ENCODE data around the gene FBXO34.
A peak's percentile ranks its signal among the peaks of the same experiment; 100 is the strongest.
"Not testable (repeated sequence)": the region's sequence is repeated elsewhere in the genome, so short reads cannot be mapped to it uniquely, and the experiment has no call there.

FBXO34 gene

DNA sequence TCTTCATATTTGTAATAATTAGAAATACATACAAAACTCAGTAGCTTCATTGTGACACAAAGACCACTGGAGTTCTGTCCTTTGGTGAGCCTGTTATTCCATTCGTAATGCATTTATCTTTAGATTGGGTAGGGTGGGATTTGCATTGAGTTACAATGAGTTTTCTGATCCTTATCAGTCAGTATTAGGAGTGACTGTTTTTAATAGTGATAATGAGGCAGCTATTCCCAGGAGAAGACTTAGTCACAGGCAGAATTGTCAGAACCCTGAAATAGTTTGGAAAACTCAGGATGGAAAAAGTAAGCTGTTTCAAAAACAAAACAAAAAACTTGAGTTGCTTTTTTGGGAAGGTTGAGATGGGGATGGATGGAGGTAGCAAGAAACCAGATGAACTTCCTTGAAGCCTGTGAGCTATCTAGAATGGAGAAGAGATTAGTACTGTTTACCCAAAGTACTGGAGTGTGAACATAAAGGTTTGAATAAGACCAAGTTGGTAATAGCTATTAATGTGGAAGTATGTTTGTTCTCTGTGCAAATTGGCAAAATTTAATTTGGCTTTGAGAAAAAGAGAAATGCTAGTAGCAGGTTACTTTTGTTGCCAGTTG is 38.6 kb downstream of the FBXO34 start:
- DNase-seq (ENCODE audit: low spot score) (no peak), FAIRE-seq (no peak)

DNA sequence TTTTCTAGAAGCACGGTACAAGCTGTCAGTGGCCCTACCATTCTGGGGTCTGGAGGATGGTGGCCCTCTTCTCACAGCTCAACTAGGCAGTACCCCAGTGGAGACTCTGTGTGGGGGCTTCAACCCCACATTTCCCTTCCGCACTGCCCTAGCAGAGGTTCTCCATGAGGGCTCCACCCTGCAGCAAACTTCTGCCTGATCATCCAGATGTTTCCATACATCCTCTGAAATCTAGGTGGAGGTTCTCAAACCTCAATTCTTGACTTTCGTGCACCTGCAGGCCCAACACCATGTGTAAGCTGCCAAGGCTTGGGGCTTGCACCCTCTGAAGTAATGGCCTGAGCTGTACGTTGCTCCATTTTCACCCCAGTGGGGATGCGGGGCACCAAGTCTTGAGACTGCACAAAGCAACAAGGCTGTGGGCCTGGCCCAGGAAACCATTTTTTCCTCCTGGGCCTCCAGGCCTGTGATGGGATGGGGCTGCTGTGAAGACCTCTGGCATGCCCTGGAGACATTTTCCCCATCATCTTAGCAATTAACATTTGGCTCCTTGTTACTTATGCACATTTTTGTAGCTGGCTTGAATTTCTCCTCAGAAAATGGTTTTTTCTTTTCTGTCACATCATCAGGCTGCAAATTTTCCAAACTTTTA is 41.3 kb downstream of the FBXO34 start:
- not testable (repeated sequence) for DNase-seq (ENCODE audit: low spot score); FAIRE-seq

DNA sequence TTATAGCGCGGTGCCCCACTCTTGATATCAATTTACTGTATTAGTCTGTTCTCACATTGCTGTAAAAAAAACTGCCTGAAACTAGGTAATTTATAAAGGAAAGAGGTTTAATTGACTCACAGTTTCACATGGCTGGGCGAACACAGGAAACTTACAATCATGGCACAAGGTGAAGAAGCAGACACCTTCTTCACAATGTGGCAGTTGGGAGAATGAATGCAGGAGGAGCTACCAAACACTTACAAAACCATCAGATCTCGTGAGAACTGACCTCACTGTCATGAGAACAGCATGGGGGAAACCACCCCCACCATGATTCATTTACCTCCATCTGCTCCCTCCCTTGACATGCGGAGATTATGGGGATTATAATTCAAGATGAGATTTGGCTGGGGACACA is 42.3 kb downstream of the FBXO34 start:
- DNase-seq (ENCODE audit: low spot score) (no peak), FAIRE-seq (no peak)

DNA sequence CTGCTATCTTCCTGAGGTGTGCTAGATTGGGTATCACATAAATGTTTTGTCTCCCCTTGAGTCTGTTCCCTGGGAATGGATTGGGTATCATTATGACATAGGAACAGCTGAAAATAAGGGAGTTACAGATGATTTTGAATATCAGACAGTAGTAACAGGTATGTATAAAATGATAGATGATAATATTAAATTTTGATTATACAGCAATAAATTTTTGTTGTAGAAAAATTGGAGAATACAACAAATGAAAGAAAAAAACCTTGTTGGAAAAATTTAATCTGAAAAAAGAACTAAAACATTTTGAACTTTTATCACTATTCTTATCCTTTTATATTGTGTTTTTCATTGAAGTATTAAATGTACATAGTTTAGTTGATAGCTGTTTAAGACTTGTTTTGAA is 43.2 kb downstream of the FBXO34 start:
- no peak for FAIRE-seq

DNA sequence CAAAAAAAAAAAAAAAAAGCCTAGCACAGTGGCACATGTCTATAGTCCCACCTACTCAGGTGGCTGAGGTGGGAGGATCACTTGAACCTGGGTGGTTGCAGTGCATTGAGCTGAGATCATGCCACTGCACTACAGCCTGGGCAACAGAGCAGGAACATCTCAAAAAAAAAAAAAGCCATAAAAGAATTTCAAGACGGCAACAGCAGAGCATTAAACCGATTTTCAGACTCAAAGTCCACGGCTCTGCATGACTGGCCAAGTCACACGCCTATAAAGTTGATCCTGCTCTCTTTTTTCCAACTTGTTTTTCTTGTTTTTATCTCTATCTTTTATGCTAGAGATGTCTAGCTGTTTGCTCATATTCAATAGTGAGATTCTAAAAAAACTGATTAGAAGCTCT is 45.3 kb downstream of the FBXO34 start:
- FAIRE-seq (no peak), DNase-seq (ENCODE audit: low spot score) (no peak)

More for the DNA sequence above, 43.2 kb downstream of the FBXO34 start:
- DNase-seq (ENCODE audit: low spot score): no peak

DNA sequence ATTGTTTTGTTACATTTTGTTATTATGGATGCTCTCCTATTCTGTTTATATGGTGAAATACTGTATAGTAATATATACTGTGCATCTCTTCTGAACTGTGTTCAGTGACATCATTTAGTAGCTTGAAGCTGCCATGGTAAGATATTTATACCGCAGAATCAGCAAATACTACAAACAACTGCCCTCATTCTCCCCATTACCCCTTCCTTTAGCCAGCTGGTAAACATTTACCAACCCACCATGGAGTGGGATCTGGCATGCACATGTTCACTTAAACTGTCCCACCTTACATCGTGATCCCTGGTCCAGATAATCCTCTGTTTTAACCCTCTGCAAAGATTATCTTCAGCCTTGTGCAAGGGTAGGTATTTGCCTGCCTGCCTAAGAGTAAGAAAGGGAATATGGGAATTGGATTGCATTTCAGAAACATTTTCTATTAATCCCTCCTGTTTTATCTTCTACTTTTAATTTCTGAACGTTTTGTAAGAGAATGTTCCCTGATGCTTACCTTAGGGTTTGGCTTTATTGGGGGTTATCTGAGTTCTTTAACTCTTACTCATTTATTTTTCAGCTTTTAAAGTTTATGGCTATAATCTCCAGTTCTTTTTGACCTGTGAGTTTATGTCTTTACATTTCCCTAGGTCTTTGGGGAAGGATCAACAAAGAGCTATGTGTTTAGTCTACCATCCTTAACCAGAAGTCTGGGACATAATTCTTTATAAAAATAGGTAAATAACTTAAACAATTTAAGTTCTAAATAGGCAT is 46.5 kb downstream of the FBXO34 start:
- DNase-seq (ENCODE audit: low spot score): no peak
- no peak for FAIRE-seq

DNA sequence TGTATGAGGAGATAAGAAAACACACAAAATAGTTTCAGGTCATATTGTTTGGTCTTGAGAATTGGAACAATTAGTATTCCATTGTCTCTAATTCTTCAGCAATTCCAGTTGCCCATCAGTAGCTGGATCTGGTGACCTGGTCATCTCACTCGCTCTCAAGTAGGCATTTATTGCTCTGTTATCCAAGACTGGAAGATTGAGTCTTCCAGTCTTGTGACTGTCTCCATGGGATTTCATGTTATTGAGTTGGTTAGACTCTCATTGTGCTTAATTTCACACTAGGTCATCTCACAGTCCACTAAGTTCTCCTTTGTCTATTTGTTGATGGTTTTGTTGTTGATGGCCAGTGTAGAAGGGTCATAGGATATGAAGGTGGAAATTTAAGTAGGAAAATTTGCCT is 47.5 kb downstream of the FBXO34 start:
- FAIRE-seq (no peak), DNase-seq (ENCODE audit: low spot score) (no peak)

DNA sequence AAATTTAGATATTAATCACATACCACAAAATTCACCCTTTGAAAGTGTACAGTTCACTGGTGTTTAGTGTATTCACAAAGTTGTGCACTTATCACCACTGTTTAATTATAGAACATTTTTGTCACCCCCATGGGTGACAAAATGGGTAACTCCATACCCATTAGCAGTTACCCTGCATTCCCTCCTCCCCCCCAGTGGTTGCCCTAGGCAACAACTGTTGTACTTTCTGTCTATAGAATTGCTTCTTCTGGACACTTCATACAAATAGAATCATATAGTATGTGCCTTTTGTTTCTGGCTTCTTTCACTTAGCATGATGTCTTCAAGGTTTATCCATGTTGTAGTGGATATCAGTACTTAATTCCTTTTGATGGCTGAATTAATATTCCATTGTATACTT is 52.7 kb downstream of the FBXO34 start:
- FAIRE-seq (no peak), DNase-seq (ENCODE audit: low spot score) (no peak)

DNA sequence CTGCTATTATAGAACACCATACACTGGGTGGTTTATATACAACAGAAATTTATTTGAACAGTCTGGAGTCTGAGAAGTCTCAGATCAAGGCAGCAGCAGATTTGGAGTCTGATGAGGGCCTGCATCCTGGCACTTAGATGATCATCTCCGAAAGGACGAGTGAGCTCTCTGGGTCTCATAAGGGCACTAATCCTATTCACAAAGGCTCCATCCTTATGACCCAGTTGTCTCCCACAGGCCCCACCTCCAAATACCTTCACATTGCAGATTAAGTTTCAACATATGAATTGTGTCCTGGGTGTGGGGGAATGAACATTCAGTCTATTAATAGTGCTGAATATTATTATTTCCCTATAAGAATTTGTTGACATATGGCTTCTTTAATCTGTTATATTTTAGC is 53.6 kb downstream of the FBXO34 start:
- FAIRE-seq (no peak), DNase-seq (ENCODE audit: low spot score) (no peak)

DNA sequence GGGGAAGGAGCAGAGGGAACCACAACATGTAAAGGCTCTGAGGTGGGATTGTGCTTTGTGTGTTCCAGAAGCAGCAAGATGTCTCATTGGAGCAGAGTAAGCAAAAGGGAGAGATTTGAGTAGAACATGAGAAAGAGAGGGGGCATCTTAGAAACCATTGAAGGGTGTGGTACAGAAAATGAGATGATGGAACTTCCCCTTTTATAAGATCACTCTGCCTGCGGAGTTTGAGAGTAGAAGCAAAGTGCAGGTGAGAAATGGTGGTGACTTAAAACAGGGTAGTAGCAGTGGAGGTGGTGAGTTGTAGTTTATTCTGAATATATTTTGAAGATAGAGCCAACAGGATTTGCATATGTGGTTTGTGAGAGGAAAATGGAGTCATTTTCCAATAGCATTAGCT is 56.0 kb downstream of the FBXO34 start:
- no peak for DNase-seq (ENCODE audit: low spot score)
- no peak for FAIRE-seq

DNA sequence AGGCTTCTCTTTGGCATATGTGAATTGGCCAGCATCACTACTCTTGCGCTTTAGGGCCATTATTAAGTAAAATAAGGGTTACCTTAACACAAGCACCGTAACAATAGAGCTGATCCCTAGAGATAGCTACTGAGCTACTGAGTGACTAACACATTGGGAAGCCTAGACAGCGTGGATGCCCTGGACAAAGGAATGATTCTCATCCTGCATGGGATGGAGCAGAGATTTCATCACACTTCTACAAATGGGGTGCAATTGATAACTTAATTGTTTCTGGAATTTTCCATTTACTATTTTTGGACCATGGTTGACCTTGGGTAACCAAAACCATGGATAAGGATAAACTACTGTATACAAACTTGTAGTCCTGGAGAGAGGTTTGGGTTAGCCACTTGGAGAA is 57.1 kb downstream of the FBXO34 start:
- DNase-seq (ENCODE audit: low spot score) (no peak), FAIRE-seq (no peak)

DNA sequence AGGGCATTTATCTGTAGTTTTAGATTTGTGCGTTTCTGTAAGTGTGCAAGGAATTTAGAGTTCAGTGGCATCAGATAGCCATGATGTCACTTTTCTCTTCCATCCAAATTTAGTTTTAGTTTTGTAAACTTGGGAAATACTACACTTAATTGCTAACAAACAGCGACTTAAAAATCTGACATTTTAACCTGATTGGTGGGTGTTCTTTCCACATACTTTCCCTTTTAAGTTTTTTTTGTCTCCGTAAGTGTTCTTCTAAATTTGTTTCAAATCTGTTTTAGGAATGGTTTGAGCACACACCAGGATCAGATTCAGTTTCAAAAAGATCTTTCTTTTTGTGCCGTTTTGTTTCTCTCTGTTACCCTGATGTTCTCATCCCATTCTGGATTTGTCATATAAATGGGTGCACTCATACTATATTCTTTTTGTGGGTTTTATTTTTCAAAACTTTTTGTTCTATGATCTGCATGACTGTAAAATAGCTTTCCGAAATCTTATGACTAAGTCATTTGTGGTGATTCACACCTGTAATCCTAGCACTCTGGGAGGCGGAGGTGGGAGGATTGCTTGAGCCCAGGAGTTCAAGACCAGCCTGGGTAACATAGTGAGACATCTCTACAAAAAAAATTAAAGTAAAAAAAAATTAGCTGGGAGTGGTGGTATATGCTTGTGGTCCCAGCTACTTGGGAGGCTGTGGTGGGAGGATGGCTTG is 58.9 kb downstream of the FBXO34 start:
- DNase-seq (ENCODE audit: low spot score) (no peak), FAIRE-seq (no peak)

DNA sequence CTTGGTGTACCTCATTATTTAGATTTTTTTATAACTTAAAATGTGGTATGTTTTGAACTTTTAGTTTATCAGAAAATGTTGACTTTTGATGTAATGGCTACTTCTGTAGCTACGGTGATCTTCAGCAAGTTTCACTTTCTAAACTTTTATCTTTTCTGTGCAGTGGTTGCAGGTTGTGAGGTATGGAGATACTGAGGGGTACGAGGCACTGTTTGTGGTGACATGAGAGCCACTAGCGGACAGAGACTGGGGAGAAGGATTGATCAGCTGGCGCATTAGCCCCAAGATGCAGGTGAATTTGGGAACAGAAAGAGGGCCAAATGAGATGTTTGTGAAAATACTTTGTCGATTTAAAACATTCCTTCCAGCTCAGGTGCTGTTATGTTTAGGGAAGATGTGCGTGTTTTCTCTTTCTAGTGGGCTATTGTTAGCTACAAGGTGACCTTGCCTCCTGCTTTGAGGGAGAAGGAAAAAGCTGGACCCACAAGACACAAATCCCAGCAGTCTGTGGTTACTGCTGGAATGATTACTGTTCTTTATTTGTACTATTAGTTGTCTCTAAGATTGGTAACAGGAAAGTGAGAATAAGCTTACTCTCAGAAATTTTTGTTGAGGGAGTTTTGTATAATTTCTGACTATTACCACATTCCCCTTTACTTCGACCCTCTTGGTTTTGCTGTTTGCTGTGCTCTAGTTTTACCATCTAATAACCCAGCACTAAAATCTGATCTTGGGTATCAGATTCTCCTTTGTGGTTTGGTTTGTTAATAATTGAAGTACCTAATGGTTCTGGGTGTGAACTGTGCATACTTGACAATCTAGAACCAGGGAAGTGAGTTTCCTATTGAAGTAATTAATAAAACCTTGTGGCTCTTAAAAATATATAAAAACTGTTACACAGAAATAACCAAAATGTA is 61.7 kb downstream of the FBXO34 start:
- DNase-seq (ENCODE audit: low spot score): no peak
- FAIRE-seq: peak; percentile 14

DNA sequence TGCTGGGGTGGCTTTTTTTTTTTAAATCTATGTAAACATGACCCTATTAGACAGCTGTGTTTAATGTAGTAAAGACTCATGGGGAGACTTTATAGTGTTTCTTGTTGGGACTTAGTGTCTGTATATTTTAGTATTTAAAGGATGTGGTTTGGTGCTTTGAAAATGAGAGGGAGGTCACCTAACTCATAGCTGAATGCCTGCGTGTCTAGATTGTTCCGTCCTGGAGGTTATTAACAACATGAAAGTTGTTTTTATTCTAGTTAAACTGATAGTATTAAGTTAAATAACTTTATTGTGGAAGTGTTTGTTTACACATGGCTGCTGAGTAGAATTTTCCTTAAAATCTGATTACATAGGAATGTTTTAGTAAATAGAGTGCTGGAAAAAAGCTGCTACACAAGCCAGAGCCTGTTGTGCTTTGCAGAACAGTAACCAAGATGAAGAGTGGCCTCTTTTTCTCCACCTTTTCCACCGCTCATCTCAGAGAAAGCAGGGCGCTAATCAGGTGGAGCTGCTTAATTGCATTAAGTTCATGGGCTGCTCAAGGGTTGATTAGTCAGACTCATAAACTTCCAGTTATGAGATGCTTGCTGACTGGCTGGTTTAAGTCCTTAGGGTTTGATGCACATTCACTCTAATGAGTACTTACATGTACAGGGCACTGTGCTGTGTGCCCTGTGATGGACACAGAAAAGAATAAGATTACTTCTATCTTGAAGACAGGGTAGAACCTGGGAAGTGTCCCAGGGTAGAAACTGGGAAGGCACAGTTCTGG is 62.7 kb downstream of the FBXO34 start:
- no peak for FAIRE-seq

DNA sequence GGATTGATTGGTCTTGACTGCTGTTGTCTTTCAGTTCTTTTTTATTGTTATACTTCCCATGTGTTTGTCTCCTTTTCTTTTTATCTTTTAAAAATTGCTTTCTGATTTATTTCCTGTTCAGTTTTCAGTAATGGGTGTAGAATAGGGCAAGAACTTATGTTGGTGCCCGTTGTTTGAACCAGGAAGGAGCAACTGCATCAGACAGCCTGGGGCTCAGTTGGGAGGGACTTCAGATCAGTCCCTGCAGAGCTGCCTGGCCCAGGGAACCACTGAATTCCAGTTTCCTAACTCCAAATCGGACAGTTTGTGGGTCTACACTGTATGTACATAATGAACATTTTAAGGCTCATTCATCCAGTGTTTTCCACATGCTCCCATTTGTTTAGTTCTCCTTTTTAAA is 64.9 kb downstream of the FBXO34 start:
- FAIRE-seq: no peak

More for the DNA sequence above, 62.7 kb downstream of the FBXO34 start:
- DNase-seq (ENCODE audit: low spot score): no peak

DNA sequence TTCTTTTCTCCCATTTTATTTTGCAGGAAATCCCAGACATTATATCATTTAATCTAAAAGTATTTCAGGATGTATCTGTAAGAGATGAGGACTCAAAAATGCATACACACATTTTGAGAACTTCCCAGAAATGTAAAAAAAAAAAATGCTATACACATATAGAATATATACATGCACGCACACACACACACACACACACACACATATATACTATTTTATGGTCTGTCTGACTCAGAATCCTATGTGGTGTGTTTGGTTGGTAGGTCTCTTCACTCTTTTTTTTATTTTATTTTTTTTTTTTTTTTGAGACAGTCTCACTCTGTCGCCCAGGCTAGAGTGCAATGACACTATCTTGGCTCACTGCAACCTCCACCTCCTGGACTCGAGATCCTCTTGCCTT is 65.5 kb downstream of the FBXO34 start:
- DNase-seq (ENCODE audit: low spot score) (no peak), FAIRE-seq (no peak)

More for the DNA sequence above, 64.9 kb downstream of the FBXO34 start:
- no peak for DNase-seq (ENCODE audit: low spot score)

DNA sequence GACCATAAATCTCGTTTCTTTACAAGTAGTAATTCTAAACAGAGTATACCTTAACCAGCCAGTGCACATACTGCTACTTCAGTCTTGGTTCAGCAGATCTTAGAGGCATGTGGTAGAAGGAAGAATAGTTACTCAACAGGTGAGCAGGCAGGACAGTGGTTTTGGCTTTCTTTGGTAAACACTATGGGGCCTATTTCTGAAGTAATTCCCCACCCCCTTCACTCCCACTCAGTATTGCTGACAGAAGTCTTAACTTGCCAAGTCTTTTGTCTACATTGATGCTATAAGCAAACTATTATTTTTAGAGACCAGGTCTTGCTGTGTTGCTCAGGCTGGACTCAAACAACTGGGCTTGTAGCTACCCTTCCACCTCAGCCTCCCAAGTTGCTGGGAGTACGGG is 68.5 kb downstream of the FBXO34 start:
- FAIRE-seq: no peak
- DNase-seq (ENCODE audit: low spot score): no peak

DNA sequence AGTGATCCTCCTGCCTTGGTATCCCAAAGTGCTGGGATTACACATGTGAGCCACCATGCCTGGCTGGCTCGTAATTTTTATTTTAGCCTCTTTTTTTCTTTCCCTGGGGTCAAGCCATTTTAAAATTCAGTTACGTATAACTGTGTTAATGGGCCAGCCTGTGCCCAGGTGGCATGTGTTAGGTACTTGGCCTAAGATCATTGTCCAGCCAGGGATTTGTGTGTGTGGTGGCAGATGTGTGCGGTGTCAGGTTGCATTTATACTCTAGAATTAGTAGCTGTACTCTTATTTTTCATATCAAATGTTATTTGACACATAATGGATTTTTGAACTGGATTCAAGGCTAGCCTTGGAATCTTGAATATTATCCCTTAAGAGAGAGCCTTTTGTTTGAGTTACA is 69.3 kb downstream of the FBXO34 start:
- DNase-seq (ENCODE audit: low spot score) (no peak), FAIRE-seq (no peak)

DNA sequence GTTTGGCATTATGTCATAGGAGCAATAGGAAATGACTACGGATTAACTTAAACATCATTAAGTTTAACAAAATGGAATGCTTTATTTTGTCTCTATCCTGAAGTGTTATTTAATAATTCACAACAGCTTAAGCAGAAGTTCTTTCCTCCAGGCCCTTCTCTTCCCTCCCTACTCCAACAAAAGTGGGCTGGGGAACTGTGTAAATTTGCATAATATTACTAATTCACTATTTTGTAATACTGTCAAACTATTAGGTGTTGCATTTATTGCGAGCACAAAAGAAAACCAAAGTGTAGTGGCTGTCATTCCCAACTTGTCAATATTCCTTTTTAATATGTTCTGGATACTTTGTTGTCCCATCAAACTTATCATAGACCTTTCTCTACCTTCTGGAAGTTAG is 70.6 kb downstream of the FBXO34 start:
- no peak for FAIRE-seq
- no peak for DNase-seq (ENCODE audit: low spot score)

DNA sequence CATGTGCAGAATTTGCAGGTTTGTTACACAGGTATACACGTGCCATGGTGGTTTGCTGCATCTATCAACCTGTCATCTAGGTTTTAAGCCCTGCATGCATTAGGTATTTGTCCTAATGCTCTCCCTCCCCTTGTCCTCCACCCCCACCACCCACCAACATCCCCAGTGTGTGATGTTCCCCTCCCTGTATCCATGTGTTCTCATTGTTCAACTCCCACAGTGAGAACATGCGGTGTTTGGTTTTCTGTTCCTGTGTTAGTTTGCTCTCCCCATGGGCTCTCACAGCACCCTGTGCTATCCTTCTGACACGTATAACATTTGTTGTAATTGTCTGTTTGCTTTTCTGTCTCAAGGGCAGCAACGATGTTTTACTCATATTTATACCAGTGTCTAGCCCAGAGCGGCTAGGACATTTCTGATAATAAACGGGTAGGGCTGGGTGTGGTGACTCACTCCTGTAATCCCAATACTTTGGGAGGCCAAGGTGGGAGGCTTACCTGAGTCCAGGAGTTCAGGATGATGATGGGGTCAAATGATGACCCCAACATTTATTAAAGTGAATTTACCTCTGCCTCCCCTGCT is 73.5 kb downstream of the FBXO34 start:
- FAIRE-seq; DNase-seq (ENCODE audit: low spot score): not testable (repeated sequence)
